ENCODE data around the gene LRRC7.

Gene LRRC7

DNA sequence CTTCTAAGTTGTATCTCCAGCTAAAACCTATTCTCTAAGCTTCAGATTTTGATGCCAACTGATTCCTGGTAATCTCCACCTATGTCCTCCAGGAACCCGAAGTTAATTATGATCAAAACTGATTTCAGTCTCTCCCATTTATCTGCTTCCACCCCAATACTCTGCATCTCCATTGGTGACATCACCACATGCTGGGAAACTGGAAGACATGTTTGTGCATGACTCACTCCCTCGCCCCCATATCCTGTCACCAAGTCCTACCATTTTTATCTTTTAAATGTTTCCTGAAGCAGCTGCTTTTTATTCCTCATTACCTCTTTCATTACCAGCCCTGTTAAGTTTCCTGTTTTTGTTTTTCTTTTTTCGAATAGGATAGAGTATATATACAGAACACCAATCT, 409.2 kb downstream of the LRRC7 start:
- no peak for DNase-seq (ENCODE audit: low read depth in 2 of 2)

DNA sequence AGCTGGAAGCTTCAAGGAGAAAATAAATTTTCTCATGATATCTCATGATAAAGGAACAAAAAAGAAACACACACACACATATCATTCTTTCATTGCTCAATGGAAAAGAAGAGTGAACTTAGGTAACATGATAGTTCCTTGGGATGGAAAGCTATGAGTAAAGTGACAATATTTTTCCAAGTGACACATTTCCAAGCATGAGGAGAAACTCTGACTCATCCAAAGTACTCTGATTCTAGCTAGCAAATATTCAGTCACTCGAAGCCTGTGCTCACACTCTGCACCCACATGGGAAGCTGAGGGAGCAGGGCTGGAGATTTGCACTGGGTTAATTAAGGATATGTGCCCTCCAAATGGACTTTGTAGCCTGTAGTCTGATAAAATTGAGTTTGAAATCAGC, 415.3 kb downstream of the LRRC7 start:
- no peak for DNase-seq (ENCODE audit: low read depth in 2 of 2)

- DNase-seq (ENCODE audit: low read depth in 2 of 2) = no peak
Observed at GRCh38 chr1:69985376-69985775, 417.7 kb downstream of the LRRC7 start.

- no peak for DNase-seq (ENCODE audit: low read depth in 2 of 2)
Observed at GRCh38 chr1:69985901-69986439, 418.2 kb downstream of the LRRC7 start.

DNA sequence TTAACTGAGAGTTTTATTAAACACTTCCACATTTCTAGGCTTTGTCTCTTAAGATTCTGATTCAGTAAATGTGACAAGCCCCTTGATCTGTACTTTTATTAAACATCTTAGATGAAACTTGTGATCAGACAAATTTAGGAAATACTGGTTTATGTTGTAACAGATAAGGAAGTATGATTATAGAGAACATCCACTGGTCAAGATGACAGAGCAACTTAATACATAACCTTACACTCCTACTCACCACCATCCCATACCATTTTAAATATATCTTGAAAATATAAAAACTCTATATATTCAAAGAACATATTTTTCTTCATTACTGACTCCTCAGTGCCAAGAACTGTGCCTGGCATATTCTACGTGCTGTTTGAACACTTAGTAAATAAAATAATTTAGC, 420.2 kb downstream of the LRRC7 start:
- DNase-seq (ENCODE audit: low read depth in 2 of 2) = no peak

DNA sequence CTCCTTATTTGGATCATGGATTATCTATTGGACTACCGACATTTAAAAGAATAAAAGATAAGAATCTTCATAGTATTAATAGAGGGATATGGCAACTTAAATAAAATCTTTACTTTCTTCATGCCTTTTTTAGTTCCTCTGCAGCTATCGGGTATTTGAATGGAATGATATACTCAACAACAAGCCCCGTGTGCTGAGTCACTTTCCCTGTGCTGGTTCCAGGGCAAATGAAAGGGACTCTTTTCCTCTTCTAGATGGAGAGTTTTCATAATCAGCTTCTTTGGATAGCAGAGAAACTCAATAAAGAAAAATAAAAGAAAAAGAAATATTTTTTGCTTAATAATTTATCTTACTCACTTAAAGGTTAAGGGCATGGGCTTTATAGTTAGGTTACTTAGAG, 423.9 kb downstream of the LRRC7 start:
- no peak for DNase-seq (ENCODE audit: low read depth in 2 of 2)

- no peak for DNase-seq (ENCODE audit: low read depth in 2 of 2)
Observed at GRCh38 chr1:69992594-69992993, 424.9 kb downstream of the LRRC7 start.

DNA sequence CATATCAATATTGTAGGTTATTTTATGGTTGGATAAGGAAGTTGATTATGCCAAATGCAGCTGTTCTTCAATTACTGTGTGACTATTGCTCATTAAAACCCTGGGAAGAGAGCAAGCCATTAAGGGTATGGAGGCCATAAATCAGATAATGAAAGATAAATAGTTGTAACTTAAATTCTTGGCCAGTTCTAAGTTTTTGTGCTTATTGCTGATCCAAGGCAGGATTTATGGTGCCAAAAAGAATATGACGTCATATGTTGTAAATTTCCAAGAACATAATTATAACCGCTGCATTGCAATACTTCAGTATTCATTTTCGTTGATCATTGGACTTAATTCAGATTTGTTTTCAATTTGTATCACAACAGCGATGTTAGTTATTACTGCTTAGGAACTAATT, 426.1 kb downstream of the LRRC7 start:
- DNase-seq (ENCODE audit: low read depth in 2 of 2) = no peak

- no peak for DNase-seq (ENCODE audit: low read depth in 2 of 2)
Observed at GRCh38 chr1:69994241-69994640, 426.5 kb downstream of the LRRC7 start.

GRCh38 chr1:69998847-69999246, 431.1 kb downstream of the LRRC7 start:
- DNase-seq (ENCODE audit: low read depth in 2 of 2) = no peak

DNA sequence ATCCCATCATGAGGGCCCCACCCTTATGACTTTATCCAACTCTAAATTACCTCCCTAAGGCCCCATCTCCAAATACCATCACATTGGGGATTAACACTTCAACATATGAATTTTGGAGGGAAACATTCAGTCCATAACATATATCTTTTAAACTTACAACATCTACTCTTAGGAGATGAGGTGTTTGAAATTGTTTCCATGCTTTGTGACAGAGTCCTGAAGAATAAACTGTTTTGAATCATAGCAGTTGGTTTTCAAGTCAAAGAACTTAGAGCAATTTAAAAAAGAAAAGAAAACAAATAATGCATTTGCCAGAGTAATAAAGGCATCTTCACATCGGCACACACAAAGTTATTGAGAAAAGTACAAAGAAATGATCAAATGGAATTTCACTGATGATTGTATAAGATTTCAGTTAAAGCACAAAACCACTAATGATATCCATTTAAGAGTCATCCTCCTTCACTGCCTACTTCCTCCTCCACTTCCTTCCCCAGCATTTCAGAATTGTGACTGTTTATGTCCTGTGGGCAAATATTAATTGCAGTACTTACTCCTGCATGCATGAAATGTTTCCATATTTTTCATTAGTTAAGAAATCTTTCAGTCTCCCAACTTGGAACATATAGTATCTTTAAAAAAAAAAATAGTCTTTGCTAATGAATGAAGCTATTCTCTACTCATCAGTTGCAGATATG, 435.6 kb downstream of the LRRC7 start:
- DNase-seq (ENCODE audit: low read depth in 2 of 2) = no peak

DNA sequence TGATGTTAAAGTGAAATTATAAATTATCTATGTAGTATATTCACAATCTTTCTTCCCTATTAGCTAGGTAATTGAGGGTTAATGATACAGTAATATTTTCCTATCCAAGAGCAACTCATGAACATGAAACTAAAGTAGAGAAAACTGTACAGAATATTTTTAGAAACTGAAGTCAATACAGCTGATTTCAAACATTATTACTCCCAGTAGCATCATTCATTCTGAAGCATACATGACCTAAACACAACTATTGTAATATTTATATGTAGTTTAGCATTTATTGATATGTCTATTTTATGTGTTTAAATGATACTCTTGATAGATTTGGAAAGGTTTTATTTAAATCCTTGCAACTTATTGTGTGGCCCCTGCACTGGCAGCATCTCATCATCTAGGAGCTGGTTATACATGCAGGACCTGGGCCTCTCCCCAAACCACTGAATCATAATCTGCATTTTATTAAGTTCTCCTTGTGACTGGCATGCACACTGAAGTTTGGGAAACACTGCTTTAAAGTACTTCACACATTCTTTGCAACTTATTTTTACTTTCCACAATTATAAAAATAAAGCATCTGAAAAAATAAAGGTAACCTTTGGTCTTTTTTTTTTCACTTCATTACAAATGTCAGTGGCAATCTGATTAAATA, 437.8 kb downstream of the LRRC7 start:
- DNase-seq (ENCODE audit: low read depth in 2 of 2) = no peak

DNA sequence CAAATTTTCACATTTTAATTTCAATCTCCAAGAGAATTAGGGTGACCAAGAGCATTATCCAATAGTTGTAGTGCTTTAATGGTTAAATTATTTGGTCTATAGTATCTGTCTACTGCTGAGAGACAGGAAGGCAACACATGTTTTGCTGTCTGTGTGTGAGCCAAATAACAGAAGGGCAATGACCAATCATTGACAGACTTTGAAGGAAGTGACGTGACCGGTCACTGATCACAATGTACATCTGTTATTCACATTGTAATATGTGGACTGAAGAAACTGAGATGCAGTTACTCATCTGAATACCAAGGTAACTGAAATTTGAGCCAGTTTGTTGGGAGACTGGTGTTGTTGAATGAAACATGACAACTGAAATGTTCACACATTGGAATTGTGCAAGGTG, 440.9 kb downstream of the LRRC7 start:
- DNase-seq (ENCODE audit: low read depth in 2 of 2) = no peak

GRCh38 chr1:70017770-70018169, 450.0 kb downstream of the LRRC7 start:
- DNase-seq (ENCODE audit: low read depth in 2 of 2) = no peak

GRCh38 chr1:70024272-70024671, 456.6 kb downstream of the LRRC7 start:
- DNase-seq (ENCODE audit: low read depth in 2 of 2) = no peak

- no peak for DNase-seq (ENCODE audit: low read depth in 2 of 2)
Observed at GRCh38 chr1:70025052-70025451, 457.3 kb downstream of the LRRC7 start.

DNA sequence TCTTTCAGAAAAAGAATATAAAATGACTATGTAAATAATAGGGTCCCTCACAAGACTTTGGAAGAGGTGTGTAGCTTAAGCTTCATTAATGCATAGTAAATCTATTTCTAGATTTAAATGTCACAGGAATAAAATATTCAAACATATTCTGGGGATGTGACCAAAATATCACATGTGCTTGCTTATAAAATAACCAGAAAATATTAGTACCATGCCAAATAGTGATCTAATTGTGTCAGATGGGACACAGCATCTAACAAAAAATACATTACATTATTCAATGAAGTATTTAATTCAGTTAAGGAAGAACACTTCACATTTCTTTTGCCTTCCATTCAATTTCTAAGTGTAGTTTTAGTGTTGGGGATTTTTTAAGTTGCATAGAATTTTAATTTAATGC, 458.1 kb downstream of the LRRC7 start:
- no peak for DNase-seq (ENCODE audit: low read depth in 2 of 2)

- DNase-seq (ENCODE audit: low read depth in 2 of 2) = no peak
Observed at GRCh38 chr1:70033266-70033873, 465.6 kb downstream of the LRRC7 start.

GRCh38 chr1:70033936-70034335, 466.2 kb downstream of the LRRC7 start:
- no peak for DNase-seq (ENCODE audit: low read depth in 2 of 2)

DNA sequence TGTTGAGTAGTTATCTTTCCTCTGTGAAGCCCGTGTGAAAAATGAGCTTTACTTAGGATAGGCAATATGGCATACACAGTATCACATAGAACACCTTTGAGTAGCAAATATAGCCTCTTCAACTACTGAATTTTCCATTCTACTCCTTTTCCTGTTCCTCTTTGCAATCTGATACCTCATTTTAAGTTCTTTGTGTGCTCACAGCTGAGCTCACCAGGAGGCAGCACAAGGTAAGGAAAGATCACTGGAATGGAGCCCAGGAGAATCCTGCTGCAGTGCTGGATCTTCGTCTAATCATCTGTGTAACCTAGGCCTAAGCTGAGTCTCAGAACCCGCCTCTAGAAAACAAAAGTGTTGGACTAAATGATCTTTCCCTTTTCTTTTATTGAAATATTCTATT, 466.7 kb downstream of the LRRC7 start:
- no peak for DNase-seq (ENCODE audit: low read depth in 2 of 2)

DNA sequence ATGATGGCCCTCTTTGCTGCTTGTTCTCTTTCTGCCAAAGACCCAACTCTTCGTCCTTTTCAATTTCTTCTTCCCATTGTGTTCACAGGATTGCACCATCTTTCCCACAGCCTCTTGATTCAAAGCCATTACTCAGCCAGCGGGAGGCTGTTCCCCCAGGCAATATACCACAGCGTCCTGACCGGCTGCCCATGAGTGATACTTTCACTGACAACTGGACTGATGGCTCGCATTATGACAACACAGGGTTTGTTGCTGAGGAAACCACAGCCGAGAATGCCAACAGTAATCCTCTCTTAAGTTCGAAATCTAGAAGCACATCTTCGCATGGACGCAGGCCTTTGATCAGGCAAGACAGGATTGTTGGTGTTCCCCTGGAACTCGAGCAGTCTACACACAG, 470.3 kb downstream of the LRRC7 start:
- no peak for DNase-seq (ENCODE audit: low read depth in 2 of 2)

- no peak for DNase-seq (ENCODE audit: low read depth in 2 of 2)
Observed at GRCh38 chr1:70039485-70039884, 471.8 kb downstream of the LRRC7 start.
